Measurements from ENCODE around the gene SC5D. TPM values are rescaled to one million over a fixed set of nuclear protein-coding genes. Genes with fewer than 3 reads are reported as not detected.

The SC5D gene
- polyA plus RNA-seq, 1 donor from 2014 or later, result 75.7 TPM

- Histone ChIP-seq H2AFZ (ENCODE audit: low read depth, low read length) (no peak overlapping the region), H3K79me2 (replicated peaks; ENCODE audit: insufficient read depth, low read length) (no peaks in the 10 kb centered on the region), H3K36me3 (ENCODE audit: insufficient read depth, low read length) (no peaks in the 10 kb centered on the region), H3K9me2 (ENCODE audit: insufficient read depth, low read length) (no peaks in the 10 kb centered on the region), H3K9ac (ENCODE audit: low read length) (no peak overlapping the region), H3K27ac (ENCODE audit: low read length) (no peak overlapping the region), H3K9me3 (ENCODE audit: low read length) (peaks cover 4% of the 10 kb centered on the region), H3F3A (ENCODE audit: insufficient read depth, low read length, poor library complexity, severe bottlenecking) (no peaks in the 10 kb centered on the region), H4K20me1 (ENCODE audit: insufficient read depth) (no peaks in the 10 kb centered on the region), H3K4me3 (ENCODE audit: low read length) (no peak overlapping the region), H3K4me2 (ENCODE audit: low read length) (no peak overlapping the region), H3K27me3 (ENCODE audit: insufficient read depth, low read depth, low read length) (no peaks in the 10 kb centered on the region)
- TF ChIP-seq MXI1 (conservative IDR thresholded peaks at IDR 0.05; ENCODE audit: poor library complexity, severe bottlenecking), result no peak
Measured at GRCh38 chr11:121265586-121265985, 27.0 kb upstream of the SC5D start.

- Histone ChIP-seq H3K36me3 (ENCODE audit: insufficient read depth, low read length) (no peaks in the 10 kb centered on the region), H3K27ac (ENCODE audit: low read length) (no peak overlapping the region), H3K9me2 (ENCODE audit: insufficient read depth, low read length) (no peaks in the 10 kb centered on the region), H3K79me2 (replicated peaks; ENCODE audit: insufficient read depth, low read length) (no peaks in the 10 kb centered on the region), H3F3A (ENCODE audit: insufficient read depth, low read length, poor library complexity, severe bottlenecking) (no peaks in the 10 kb centered on the region), H3K4me2 (ENCODE audit: low read length) (no peak overlapping the region), H3K9ac (ENCODE audit: low read length) (no peak overlapping the region), H3K27me3 (ENCODE audit: insufficient read depth, low read depth, low read length) (no peaks in the 10 kb centered on the region), H3K4me3 (ENCODE audit: low read length) (no peak overlapping the region), H2AFZ (ENCODE audit: low read depth, low read length) (no peak overlapping the region), H4K20me1 (ENCODE audit: insufficient read depth) (no peaks in the 10 kb centered on the region), H3K9me3 (ENCODE audit: low read length) (peaks cover 4% of the 10 kb centered on the region)
- TF ChIP-seq MXI1 (conservative IDR thresholded peaks at IDR 0.05; ENCODE audit: poor library complexity, severe bottlenecking) (no peak), EP300 (conservative IDR thresholded peaks at IDR 0.05; ENCODE audit: poor library complexity, severe bottlenecking) (no peak), EZH2 (IDR thresholded peaks at IDR 0.05; ENCODE audit: borderline replicate concordance, insufficient read depth, low read length, poor library complexity, severe bottlenecking) (no peak), POLR2AphosphoS5 (IDR thresholded peaks at IDR 0.05) (no peak), SMC3 (conservative IDR thresholded peaks at IDR 0.05; ENCODE audit: poor library complexity) (no peak), RAD21 (conservative IDR thresholded peaks at IDR 0.05) (no peak), CTCF (IDR thresholded peaks at IDR 0.05; ENCODE audit: poor library complexity, severe bottlenecking) (no peak)
Measured at GRCh38 chr11:121268581-121268980, 24.0 kb upstream of the SC5D start.

- no peak overlapping the region for H3K27ac ChIP-seq (ENCODE audit: low read length)
- H3K79me2 ChIP-seq (replicated peaks; ENCODE audit: insufficient read depth, low read length), result no peaks in the 10 kb centered on the region
- TF ChIP-seq RAD21 (conservative IDR thresholded peaks at IDR 0.05), result no peak
- no peak for TF ChIP-seq SMC3 (conservative IDR thresholded peaks at IDR 0.05; ENCODE audit: poor library complexity)
- TF ChIP-seq POLR2AphosphoS5 (IDR thresholded peaks at IDR 0.05), result peak; percentile 14
- no peak for TF ChIP-seq EZH2 (IDR thresholded peaks at IDR 0.05; ENCODE audit: borderline replicate concordance, insufficient read depth, low read length, poor library complexity, severe bottlenecking)
- no peak for TF ChIP-seq CTCF (IDR thresholded peaks at IDR 0.05; ENCODE audit: poor library complexity, severe bottlenecking)
- no peak for TF ChIP-seq TAF1 (IDR thresholded peaks at IDR 0.05; ENCODE audit: low read depth)
- no peak overlapping the region for H3K4me2 ChIP-seq (ENCODE audit: low read length)
- no peaks in the 10 kb centered on the region for H3K9me2 ChIP-seq (ENCODE audit: insufficient read depth, low read length)
- peak overlapping the region; percentile 14 for H3K4me3 ChIP-seq (ENCODE audit: low read length)
- no peaks in the 10 kb centered on the region for H3K36me3 ChIP-seq (ENCODE audit: insufficient read depth, low read length)
- no peak overlapping the region for H3K9ac ChIP-seq (ENCODE audit: low read length)
- no peak overlapping the region for H2AFZ ChIP-seq (ENCODE audit: low read depth, low read length)
- no peaks in the 10 kb centered on the region for H3F3A ChIP-seq (ENCODE audit: insufficient read depth, low read length, poor library complexity, severe bottlenecking)
- H3K9me3 ChIP-seq (ENCODE audit: low read length), result no peaks in the 10 kb centered on the region
- no peaks in the 10 kb centered on the region for H3K27me3 ChIP-seq (ENCODE audit: insufficient read depth, low read depth, low read length)
- H4K20me1 ChIP-seq (ENCODE audit: insufficient read depth), result no peaks in the 10 kb centered on the region
Measured at GRCh38 chr11:121270001-121270678, 22.4 kb upstream of the SC5D start.
